ENCODE results near the gene SLC50A1.

GRCh38 chr1:155136748-155137147 lies 1.1 kb downstream of the SLC50A1 start:
- TF ChIP-seq CTCF (IDR thresholded peaks at IDR 0.05; ENCODE audit: insufficient read depth, low read length, poor library complexity, severe bottlenecking) (no peak), EZH2phosphoT487 (conservative IDR thresholded peaks at IDR 0.05; ENCODE audit: low read length) (no peak)
